Gastroesophageal sphincter (tissue), 3 donors: ENCODE measurements around the gene EPHA4.

Source experiments
- CTCF ChIP-seq, 4 experiments: fragments of 200-600 bp in 2 of 4; fragments of 450-650 bp in 2 of 4; sonication (generic) in 1 of 4; IDR thresholded peaks; one replicate each; pipeline ENCODE4 v1.5.1; 2017 to 2019; ENCODE audit warnings: antibody characterized with exemption in 4 of 4, mild to moderate bottlenecking in 2 of 4, moderate library complexity in 2 of 4
- POLR2AphosphoS5 ChIP-seq: sonication (generic); formaldehyde crosslinking; IDR thresholded peaks from one replicate; pipeline ENCODE4 v1.6.1; 2017; ENCODE audit warnings: antibody characterized with exemption

GRCh38 chr2:221405521-221405920 lies 166.6 kb downstream of the EPHA4 start:
- TF ChIP-seq CTCF (IDR thresholded peaks at IDR 0.05) (no peak), POLR2AphosphoS5 (no peak)
